ENCODE results near the gene ATG2B. TPM values are rescaled to one million over a fixed set of nuclear protein-coding genes. Genes with fewer than 3 reads are reported as not detected.

ATG2B gene
- total RNA-seq, 1 donor from 2014 or later, result 41.9 TPM

DNA sequence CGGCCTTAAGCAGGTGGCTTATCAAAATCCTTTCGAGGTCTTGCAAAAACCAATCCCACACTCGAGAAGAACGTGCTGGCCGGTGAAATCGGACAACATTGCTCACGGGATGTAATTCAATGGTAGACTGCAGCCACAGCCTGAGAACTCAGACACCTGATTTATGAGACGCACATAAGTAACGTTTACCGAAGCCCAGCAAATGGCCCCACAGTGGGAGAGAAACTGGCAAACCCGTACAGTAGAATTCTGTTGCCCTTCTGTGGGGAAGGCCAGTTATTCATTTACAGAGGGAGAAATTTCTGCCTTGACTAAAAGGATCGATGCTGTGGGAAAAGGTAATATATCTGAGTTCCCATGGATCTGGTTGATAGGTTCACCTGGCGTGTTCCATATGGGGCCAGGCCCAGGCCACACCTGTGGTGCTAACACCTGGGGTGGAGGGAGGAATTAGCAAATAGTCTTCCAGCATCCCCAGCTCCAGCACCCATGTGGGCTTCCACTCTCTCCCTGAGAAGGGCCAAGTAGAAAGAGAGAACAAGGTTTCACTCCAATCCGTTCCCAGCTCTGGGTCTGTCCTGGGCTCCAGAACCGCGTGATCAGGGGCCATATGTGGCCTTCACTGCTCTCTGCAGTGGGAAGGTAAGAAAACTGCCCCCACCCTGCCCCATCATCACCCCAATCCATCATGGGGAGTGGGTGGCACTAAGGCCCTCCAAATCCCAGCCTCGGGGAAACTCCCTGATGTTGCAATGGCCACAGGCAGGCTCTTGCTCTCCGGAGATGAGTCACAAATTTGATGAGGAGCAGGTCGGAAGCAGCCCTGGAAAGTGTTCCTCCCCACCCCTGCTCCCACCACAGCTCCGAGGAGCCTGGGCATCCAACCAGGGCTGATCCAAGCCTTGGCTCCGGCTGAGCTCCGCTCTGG is 94.4 kb downstream of the ATG2B start:
- peak; percentile 11 for DNase-seq

DNA sequence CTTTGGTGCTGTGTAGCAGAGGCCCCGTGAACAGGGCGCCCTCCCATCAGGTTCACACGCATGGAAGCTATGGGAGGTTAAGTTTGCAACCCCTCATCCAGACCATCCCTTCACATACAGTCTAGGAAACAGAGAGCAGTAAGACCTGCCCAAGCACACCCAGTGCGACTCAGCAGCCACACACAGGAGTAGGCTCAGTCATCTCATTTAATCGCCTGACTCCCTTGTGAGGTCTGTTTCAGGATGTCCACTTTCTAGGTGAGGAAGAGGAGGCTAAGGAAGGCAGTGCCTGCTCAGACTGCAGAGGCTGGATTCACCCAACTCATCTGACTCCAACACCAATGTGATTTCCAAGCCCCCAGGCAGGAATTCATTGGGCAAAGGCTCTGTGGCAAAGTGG is 95.2 kb downstream of the ATG2B start:
- DNase-seq, result no peak

DNA sequence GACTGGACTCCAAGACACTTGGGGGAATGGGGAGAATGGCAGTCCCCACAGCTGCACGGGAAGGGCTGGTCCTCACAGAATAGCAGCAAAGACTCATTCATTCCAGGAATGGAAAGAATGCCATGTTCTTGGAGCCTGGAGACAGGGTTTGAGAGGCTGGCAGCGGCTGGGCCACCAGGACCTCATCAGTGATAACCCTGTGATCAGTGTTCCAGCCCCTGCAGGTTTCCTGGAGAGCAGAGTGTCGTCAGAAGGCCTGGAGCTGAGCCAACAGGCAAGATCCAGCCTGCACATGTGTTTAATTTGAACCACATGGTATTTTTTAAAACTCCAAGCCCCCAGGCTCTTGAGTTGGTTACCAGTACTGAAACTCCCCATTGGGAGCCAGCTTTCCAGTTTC is 95.8 kb downstream of the ATG2B start:
- peak; percentile 60 for DNase-seq

DNA sequence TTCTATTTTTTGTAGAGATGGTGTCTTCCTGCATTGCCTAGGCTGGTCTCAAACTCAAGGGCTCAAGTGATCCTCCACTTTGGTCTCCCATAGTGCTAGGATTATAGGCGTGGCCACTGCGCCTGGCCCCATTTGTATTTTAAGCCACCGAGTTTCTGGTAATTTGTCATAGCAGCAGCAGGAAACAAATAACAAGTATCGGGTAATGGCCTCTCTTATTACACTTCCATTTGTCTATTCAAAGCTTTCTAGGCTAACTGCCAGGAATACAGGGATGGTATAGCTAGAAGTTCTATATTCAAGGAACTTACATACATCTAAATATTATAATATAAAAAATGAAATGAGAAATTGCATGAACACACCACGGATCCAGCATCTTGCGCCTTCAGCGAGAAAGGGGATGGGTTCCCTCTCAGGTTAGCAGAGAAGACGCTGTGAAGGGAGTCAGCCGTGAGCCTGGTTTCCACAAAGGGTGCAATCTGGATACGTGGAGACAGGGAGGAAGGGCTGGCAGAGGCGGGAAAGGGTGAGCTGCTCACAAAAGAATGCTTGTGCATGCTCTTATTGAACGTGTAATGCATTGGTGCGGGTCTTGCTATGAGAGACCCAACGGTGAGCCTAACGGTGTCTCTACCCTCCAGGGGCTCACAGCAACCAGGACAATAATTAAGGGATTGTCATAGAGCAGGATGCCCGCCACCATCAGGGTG is 97.6 kb downstream of the ATG2B start:
- no peak for DNase-seq

DNA sequence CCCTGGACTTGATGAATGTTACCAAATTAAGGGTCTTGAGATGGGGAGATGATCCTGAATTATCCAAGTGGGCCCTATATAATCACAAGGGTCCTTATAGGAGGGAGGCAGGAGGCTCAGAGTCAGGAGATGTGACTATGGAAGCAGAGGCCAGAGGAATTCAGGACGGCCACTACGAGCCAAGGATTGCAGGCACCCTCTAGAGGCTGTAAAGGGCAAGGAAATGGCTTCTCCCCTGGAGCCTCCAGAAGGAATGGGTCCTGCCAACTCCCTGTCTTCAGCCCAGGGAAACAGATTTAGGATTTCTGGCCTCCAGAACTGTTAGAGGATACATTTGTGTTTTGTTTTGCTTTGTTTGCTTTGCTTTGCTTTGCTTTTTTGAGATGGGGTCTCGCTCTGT is 98.3 kb downstream of the ATG2B start:
- DNase-seq, result no peak

DNA sequence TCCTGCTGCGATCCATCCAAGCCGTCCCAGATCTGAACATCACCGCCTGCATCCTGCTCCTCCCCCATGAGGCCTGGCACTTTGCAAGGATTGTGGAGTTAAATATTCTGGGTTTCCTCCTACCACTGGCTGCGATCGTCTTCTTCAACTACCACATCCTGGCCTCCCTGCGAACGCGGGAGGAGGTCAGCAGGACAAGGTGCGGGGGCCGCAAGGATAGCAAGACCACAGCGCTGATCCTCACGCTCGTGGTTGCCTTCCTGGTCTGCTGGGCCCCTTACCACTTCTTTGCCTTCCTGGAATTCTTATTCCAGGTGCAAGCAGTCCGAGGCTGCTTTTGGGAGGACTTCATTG is 99.0 kb downstream of the ATG2B start:
- no peak for DNase-seq

DNA sequence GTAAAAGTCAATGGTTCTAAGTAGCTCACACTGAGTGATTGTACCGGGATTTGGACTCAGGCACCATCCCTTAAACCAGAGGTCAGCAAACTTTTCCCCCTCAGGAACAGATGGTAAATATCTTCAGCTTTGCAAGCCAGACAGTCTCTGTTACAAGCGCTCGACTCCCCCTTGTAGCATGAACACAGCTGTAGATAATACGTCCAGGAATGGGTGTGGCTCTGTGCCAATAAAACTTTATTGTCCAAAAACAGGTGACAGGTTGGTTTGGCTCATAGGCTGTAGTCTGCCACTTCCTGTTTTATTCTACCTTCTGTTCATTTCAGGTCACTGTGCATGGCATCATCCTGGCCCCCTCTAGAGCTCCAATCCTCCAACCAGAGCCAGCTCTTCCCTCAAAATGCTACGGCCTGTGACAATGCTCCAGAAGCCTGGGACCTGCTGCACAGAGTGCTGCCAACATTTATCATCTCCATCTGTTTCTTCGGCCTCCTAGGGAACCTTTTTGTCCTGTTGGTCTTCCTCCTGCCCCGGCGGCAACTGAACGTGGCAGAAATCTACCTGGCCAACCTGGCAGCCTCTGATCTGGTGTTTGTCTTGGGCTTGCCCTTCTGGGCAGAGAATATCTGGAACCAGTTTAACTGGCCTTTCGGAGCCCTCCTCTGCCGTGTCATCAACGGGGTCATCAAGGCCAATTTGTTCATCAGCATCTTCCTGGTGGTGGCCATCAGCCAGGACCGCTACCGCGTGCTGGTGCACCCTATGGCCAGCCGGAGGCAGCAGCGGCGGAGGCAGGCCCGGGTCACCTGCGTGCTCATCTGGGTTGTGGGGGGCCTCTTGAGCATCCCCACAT is 99.6 kb downstream of the ATG2B start:
- peak; percentile 4 for DNase-seq

DNA sequence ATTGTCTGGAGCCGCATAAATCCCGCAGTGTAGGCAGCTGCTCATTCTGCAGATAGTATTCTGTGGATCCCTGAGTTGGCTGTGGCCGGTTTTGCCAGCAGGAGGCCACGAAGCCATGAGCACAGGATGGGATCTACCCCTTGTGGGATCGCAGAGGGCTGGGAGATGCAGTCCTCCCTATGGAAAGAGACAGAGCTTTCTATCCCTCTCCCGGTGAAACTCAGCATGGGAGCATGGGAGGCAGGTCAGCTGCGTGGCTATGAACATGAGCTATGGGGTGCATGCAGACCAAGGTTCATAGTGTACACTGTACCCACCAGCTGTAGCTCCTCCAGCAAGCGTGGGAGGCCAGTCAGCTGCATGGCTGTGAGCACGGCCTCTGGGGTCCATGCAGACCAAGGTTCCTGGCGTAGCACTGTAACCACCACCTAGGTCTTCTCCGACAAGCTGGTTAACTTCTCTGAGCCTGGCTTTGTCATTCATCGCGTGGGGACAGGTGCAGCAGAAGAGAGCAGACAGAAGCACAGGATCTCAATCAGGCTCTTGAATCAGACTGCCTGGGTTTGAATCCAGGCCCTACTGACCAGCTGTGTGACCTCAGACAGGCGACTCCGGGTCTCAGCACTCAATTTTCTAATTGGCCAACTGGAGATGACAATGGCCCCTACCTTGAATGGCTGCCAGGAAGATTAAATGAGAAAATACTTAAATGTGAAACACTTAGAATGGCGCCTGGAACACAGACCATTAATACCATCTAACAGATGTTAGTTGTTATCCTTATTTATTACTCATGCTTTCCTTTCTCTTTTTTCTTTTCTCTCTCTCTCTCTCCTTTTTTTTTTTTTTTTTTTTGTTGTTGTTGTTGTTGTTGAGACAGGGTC is 101.1 kb downstream of the ATG2B start:
- no peak for DNase-seq

DNA sequence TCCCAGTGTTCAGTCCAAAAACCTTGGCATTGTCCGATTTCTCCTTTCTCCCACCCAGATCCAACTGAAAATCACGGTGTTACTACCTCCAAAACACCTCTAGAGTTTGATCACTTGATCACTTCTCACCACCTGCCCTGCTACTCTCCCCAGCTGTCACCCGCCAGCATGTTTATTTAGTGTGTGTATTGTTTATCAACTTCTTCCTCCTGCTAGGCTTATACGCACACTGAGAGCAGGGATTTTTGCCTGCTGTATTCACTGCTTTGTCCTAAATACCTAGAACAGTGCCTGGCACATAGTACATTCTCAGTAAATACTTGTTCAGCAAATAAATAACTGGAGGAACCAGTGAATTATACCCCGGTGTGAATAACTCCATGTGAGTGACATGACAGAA is 102.1 kb downstream of the ATG2B start:
- DNase-seq, result no peak

DNA sequence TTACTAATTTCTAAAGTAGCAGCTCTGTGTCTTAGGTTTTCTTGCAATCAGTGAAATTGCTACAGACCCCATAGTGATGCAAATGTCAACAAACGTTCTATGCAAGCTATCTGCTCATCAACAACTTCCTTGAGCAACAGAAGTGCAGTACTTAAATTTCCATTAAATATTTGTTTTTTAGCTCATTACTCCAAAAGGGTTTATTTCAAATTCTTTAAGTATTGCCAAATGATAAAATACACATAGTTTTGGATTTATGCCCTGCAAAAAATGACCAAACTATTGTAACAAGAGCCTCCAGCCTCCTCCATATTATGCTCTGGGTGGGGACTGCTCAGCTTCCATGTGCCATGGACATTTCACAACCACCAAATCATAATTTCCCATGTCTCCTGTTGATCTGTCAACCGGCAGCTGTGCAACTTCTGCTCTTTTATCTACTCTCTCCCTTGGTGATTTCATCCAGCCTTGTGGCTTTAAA is 102.8 kb downstream of the ATG2B start:
- no peak for DNase-seq

DNA sequence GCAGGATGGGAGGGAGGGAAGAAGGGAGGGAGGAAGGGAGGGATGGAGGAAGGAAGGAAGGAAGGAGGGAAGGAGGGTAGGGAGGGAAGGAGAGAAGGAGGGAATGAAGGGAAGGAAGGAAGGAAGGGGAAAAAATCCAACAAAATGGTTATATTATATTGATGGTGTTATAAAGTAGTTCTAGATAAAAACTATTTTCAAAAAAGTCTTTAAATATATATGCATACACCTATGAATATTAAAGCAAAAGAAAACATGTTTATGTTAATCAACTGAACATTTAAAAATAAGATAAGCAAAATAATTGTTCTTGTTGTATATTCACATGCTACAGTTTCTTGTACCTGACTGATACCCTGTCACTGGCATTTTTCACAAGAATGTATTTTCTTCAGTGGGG is 105.2 kb downstream of the ATG2B start:
- no peak for DNase-seq

DNA sequence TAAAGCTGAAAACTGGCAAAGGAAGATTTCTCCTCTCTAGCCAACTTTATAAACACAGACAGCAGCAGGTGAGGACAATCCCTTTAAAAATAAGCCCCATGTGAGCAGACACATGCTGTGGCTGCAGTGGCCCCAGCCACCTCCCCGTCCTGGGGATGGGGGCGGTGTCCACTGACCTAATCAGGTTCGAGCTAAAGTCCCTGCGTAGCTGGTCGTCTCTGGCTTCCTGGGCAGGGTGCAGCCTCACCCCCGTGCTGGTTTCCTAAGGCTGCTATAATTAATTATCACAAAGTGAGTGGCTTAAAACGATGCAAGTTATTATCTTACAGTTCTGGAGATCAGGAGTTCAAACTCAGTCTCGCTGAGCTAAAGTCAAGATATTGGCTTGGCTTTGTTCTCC is 106.1 kb downstream of the ATG2B start:
- DNase-seq, result no peak

DNA sequence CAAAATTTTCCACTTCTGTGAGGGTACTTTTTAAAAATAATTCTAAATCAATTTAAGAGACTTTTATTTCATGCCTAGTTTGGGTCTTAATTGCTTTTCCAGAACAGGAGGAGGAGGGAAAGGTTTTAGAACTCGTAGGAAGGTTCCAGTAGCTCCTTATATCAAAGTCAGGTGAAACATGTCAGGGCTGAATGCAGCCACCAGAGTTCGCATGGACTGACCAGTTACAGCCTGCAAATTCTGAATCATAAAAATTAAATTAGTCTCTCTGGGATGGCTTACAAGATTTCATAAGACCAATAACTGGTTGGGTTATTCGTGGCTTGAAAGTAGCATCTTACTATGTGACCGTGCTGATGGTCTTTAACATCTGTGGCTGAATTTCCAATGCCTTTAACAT is 106.7 kb downstream of the ATG2B start:
- DNase-seq, result no peak

DNA sequence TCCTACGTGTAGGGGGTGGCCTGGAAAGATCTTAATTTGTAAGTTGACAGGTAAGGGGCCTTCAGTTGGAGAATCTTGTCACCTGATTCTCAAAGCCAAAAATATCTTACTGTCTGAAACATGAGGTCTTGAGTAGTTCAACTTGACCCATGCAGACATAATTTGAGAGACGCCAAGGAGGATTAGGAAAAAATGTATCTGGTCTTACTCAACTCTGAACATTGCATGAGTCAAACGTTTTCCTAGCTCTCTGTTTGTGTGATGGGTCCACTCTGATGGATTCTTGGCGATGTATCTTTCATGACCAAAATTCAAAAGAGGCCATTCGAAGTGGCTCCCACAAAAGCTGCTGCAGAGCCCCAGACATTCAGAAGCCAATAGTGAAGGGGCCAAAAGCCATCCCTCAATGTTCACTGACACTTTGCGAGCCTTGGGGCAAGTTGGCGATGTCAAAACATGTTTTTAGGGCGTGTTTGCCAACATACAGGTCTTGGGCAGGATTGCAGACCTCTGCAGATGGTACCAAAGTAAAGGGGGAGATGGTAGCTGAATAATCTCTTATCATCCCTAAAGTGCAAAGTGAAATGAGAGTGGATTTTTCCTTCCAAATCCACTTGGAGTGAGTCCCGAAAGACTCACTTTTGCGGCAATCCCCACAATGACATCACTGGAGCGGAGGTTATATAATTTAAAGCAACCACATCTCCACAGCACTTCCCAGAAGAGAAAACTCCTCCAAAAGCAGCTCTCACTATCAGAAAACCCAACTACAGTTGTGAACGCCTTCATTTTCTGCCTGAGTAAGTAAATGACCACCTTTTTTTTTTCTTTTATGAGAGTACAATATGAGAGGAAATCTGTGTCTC is 107.4 kb downstream of the ATG2B start, which contains the start of gene BDKRB1:
Gene BDKRB1 (plus strand): TSS at position 710 of the 866 bp plus-strand sequence. CDS start 7,473 bp downstream, outside the sequence.
- DNase-seq, result no peak

DNA sequence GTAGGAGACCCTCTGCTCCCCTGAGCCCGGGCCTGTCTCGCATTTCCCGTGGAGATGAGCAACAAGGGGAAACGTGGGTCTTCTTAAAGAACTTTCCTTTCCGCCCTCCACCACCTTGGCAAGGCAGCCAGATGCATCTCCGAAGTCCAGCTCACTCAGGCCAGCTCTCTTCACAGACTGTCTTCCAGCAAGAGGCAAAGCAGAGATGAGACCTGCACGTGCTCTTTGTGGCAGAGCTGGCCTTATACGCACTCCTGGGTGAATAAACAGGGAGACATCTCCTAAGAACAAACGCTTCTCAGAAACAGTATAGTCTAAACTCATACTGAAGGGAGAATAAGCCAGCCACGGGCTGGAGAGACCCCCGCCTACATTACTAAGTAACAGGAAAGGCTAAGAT is 108.5 kb downstream of the ATG2B start:
- no peak for DNase-seq

DNA sequence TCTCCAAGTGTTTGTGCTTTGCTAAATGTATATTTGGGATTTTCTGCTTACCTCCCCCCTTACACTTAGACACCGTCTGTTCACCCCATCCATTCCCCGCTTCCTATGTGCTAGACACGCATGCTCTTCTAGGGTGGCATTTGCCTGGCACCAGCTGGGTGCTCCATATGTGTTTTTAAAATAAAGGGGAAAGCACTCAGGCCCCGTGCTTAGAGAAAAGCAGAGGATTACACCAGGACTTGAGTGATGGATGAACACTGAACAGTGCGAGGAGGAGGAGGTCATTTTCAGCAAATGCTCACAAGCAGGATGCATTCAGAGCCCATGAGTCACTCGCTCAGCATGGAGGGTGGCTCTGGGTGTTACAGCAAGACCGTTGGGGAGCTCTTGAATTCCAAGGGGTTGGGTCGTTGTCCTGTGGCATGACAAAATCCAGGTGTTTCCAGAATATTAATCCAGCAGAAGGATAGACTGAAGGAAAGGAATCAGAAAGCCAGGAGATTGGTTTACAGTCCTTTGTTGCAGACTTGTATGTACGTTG is 110.1 kb downstream of the ATG2B start:
- no peak for DNase-seq

DNA sequence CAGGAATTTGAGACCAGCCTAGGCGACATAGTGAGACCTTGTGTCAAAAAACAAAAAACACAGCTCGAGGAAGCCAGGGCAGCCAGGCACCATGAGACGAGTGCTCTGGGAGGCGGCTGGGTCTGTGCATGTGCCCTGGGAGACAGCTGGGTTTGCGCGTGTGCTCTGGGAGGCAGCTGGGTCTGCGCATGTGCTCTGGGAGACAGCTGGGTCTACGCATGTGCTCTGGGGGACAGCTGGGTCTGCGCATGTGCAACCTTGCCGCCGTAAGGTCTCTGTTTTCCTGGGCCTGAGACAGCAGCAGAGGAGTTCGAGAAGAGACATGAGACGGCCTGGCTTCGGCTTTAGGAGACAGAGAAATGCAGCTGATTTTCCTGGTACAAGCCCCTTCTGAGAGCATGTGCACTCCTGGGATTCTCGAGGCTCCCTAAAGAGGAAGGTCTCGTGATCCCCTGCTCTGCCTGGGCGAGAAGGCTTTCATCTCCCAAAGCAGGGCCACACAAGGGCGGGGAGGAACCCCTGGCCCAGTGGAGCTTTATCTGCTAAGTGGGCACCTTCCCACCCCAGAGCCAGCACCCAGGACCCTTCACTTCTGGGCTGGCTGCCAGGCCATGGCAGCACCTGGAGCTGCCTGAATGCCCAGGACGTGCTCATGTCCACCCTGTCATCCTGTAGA is 110.7 kb downstream of the ATG2B start:
- no peak for DNase-seq

DNA sequence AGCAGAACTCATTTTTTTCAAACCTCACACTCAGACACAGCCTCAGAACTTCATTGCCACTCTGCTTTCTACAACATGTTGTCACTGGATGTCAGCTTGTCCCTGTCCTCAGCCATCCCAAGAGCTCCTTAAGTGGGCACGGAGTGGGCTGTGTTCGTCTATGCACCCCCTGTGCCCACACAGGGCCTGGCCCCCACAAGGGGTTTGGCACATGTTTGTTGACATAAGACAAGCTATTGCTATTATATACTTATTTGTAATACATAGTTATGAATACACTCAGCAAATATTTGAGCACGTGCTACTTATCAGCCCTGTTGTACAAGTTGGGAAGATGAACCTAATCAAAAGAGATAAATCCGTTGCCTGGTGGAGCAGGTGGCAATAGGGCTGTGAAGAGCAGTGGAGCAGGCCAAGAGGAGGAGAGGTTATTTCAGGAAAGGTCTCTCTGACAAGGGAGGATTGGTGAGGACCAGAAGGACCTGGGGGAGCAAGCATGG is 111.4 kb downstream of the ATG2B start:
- DNase-seq, result no peak

DNA sequence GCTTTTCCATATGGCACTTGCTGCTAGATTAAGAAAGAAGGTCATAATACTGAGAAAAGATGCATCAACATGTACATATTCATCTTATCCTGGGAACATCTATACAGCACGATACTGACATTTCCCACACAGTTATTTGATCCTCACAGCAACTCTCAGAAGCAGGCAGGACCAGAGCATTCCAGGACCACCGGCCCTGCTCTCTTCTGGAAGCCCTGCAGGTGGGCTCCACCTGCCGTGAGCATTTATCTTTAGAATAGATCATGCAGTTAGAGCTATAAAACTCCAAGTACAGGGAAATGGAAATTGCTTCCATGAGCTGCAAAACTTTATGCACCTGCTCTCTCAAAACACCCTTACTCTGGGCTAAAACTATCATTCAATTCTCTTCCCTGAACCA is 112.7 kb downstream of the ATG2B start:
- DNase-seq, result no peak
